GM19438 (cell line): ENCODE measurements around the gene TRIO.
A peak's percentile ranks its signal among the peaks of the same experiment; 100 is the strongest.

Source experiments
- ATAC-seq: cut with Tn5 transposase; IDR thresholded peaks from one replicate; pipeline ENCODE4 v1.9.1; 2021; ENCODE audit warnings: low read depth; ENCODE audit not compliant: unreplicated experiment

TRIO gene

DNA sequence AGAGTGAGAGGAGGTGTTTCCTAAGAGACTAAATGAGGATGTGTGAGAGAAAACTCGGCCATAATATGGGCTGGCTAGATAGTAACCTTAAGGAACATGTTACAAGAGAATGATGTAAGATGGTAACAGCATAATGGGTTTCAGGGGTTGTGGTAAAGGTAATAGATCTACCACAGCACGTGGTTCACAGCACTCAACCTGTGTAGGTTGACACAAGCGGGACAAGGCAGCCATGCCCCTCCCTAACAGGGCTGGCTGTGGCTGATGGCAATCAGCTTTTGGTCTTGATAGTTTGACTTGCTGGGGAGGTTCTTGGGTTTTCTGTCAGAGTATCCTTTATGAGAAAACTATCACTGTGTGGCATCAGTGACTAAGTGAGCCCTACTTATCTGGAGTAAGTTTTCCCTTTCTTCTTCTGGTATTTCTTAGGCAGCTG is 138.6 kb downstream of the TRIO start:
- no peak for ATAC-seq

DNA sequence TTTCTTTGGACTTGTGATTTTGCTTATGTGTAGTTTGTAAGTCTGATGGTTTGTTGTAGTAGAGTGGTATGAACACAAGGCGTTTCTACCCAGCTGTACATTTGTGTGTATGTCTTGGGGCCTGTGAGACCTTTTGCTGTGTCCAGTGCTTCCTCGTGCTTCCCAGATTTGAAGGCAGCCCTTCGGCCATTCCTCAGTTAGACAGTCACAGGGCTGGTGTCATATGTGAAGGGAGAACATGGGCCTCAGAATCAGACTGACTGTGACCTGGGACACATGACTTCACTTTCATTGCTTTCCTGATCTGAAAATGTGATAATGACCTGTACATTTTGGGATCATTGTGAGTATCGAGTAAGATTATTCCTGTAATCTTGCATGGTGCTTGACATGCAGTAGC is 140.0 kb downstream of the TRIO start:
- ATAC-seq: no peak

DNA sequence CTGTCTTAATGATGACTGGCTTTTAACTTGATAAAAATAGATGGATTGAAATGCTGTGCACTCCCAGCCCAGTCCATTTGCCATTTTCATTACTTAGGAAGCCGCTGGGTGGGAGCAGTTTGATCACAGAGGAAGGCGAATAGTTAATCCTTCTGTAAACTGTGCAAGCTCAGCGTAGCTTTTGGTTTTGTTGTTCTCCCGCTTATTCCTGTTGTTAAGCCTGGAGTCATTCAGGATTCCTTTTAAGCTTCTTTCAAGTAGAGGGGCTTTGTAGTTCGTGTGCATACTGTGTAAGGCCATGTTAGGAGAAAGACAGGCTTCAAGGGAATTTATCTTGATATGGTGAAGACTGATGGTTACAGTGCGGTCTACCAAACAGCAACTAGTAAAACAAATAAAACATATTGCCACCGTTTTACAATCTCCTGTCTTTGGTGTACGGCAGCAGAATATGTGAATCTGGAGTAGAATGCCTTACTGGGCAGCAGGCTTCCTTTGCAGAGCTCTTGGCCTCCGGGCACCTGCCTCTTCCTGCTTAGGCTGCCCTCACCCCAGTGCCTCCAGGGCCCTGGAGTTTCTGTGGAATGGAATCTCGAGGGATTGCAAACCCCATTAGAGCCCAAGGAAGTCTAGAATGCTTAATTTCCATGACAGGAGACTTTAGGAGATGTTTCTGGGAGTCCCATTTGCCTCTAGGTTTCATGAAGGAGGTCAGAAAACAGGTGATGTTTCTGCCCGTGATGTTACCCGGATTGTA is 141.4 kb downstream of the TRIO start:
- no peak for ATAC-seq

DNA sequence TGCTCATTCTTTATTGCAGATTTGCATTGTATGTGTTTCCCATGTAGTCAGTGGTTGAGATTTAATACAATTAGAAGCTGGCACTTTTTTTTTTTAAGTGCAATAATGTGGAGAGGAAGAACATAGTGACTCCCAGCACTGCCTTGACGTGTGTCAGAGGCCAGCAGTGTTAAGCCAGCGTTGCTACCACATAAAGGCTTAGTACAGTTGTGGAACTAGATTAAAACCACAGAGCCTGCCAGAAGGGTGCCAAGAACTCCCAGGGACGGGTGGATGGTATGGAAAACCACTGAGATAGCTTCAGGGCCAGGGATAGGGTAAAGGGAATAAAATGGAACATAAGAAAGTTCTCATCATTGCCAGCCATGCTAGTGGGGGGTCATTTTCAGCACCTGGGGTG is 142.9 kb downstream of the TRIO start:
- no peak for ATAC-seq

DNA sequence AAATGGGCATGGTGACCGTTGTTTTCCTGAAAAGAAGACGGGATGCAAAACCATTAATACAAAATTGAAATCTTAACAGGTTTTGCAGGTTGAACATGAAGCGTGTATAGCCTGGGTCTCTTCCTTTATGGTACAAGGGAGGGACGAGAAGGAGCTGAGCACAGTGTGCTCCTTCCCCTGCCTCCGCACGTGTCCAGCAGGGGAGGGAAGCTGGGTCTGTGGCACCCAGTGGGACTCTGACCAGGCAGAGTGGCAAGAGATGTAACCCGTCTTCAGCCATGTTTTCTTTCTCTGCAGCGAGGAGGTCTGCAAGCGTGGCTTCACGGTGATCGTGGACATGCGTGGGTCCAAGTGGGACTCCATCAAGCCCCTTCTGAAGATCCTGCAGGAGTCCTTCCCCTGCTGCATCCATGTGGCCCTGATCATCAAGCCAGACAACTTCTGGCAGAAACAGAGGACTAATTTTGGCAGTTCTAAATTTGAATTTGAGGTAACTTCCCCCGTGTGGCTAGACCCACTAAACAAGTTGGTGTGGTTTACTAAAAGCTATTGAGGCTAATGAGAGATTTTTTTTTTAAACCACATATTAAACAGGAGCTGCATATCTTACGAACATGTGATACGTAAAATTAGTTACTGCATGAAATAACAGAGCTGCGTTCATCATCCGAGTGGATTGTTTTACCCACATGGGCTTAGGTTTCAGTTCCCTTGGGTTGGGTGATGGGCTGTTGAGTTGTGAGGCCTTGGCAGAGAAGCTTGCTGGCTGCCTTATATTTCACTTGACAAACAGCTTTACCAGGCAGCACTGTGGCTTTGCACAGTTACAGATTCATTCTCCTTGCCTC is 143.7 kb downstream of the TRIO start:
- peak; percentile 76 for ATAC-seq

DNA sequence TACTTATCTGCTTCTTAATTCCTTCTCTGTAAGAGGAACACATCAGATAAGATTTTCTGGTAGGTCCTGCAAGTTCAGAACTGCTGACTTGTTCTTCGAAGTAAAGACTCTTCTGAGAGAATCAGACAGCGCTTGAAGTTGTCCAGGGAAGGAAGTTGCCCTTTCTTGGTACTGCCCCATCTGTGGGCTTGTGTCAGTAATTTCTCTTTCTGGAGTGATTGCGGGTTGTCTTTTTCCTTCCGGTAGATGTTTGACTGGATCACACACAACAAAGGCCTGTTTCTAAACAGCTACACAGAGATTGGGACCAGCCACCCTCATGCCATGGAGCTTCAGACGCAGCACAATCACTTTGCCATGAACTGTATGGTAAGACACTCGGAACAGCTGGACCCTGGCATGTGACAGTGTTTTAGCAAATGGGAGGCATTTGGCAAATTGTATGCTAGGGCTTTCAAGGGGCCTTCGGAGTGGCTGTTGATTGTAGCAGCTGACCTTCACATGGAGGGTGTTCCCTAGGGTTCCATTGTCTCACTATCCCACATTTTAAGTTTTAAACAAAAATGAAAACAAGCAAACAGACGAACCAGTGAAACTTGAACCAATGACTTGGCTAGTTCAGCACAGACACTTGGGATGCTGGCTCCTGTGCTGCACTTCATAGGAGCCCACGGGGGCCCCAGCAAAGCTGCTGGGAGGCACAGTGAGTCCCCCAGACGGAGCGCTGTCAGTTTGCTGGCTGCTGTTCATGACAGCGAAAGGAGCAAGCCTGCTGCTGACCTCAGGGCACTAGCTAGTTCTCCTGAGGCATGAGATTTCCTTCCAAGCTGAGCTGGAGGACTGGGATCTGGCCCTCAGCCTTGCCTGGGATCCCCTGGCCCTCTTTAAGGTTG is 149.9 kb downstream of the TRIO start:
- no peak for ATAC-seq

DNA sequence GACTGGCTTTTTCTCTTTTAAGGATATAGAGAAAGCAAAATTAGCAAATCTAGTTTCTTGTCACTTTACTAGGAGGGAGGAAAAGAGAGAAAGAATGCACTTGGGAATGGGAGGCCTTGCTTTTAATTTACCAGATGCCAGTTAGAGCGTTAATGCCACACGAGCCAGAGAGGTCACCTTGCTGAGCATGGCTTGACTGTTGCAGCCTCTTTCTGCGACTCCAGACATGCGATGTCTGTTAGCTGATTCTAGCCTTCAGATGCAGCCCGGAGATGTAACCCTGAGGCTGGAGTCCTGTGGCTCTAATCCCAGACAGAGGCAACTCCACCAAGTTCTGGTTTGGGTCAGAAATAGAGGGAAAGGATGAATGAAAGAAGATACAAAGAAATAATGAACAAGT is 152.5 kb downstream of the TRIO start:
- no peak for ATAC-seq

DNA sequence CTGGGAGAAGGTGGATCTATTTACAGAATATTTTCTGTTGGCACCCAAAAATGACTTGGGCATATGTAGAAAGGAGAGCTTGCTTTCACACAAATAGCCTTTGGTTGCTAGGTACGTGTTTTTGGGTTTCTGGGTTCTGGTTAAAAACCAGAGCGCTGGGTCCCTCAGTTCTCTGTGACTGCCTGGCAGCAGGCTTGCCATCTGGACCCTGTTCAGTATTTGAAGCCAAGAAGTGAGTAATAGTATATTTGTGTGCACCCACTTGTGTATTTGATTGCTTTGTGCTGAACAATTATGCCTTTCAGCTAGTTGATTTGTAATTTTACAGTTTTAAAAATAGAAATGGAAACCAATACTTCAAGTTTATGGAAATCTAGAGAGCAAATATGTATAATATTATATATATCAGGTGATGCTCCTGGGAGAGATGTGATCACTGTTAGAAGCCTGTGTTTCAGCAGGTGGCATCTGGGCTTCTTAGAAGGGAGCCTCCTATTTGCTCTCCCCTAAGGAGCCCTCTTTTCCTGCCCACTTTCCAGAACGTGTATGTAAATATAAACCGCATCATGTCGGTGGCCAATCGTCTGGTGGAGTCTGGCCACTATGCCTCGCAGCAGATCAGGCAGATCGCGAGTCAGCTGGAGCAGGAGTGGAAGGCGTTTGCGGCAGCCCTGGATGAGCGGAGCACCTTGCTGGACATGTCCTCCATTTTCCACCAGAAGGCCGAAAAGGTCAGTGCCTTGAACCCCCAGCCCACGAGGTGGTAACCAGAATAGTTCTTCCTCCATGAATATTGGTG is 153.6 kb downstream of the TRIO start:
- no peak for ATAC-seq

DNA sequence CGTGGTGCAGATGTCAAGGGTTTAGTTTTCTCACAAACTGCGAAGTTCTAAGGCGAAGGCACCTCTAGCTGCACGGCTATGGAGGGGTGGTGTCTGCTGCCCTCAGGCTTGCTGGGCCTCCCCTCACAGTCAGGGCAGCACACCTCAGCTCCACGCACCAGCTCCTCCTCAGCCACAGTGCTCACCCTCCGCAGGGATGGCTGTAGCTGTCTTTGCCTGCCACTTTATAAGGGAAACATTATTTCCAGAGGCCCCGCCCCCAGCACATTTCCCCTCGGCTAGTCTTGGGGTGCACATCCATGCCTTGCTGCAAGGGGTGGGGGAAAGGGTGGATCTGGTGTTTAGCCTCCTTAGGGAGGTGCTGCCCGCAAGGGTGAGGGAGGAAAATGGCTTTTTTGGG is 154.6 kb downstream of the TRIO start:
- no peak for ATAC-seq

DNA sequence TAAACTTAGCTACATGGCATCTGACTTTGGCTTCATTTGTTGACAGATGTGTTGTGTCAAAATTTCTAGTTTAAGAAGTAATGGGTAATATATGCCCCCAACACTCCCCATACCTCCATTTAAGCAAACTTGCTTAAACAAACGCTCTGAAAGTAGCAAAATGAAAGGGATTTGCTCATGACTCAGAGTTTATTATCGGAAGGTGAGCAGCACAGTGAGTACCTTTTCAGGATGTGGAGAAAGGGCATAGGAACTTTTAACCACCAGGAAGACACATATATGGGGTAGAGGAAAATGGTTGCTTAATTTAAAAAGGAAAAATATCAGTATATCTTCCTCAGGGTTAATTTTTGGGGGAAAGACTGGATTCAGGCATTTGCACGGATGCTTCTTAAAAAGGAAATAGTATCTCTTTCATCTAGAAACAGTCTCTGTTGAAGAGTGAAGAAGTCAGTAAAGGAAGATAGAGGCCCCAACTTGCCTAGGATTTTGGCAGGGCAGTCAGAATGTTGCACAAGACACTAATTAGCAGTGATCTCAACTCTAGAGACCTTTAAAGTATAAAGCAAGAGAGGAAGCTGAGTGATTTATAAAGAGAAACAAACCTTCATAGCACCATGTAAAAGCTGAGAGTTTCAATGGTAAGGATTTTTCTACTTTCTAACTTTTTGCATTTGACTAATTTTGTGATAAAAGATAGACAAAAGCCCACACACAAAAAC is 155.1 kb downstream of the TRIO start:
- ATAC-seq: no peak

DNA sequence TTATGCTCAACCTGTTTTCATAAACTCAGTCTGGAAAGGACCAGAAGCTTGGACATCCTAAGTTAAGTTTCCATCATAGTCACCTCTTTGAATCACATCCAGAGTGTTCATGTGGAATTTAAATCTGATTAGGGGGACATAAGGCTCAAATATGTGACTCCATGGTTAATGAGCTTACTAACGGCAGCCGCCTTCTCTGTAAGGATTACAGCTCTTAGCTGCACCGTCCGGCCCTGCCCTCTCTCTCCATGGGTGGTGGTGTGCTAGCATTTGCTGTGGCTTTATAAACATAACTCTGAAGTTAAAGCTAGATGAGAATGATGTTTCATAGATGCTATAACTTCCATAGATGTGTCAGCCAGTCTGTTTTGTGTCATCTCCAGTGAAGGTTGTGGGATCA is 156.5 kb downstream of the TRIO start:
- no peak for ATAC-seq

DNA sequence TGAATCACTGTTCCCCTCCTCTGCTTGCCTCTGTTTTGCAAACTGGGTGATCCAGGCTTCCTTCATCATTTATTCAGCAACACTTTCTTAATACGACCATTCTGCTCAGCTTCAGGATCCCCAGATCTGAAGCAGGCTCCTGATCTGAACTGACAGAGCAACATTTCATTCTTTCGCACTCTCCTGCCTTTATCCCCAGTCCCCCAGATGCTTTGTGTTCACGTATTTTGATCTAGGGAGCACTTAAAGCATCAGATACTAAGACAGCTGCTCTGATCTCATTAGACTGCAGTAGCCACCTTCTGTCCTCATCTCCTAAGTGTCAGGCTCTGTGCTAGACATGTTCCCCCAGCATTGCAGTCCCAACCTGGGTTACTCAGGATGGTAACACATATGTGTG is 158.0 kb downstream of the TRIO start:
- no peak for ATAC-seq

DNA sequence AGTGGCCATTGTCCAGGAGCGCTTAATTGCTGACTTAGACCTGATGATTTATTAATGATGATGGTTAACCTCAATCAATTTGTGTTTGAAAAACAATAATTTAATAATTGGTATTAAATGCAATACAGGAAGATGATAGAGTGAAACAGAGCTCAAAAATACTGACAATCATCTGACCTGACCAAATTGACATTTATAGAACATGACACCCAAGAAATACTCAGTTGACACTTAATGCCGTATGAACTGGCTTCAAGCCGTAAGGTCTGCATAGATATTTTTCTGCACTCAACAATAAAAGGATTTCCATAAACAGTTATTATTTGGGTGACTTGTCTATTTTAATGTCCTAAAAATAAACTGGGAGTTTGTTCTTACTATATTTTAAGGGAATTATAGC is 159.2 kb downstream of the TRIO start:
- ATAC-seq: no peak

DNA sequence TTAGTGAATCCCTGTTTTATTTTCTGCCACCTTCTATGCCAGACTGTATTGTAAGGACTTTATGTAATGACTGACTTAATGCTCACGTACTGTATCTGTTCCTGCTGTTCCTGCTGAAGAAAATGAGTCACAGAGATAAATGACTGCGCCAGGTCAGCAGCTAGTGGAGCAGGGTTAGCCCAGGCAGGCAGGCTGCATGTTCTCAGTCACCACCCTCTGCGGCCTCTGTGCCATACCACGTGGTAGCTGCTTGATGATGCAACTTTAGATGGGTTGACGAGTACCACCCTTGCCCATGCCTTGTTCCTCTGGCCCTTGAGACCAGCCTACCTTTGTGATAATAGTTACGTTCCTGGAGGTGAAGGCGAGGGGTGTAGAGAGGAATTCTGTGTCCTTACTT is 161.9 kb downstream of the TRIO start:
- ATAC-seq: no peak

DNA sequence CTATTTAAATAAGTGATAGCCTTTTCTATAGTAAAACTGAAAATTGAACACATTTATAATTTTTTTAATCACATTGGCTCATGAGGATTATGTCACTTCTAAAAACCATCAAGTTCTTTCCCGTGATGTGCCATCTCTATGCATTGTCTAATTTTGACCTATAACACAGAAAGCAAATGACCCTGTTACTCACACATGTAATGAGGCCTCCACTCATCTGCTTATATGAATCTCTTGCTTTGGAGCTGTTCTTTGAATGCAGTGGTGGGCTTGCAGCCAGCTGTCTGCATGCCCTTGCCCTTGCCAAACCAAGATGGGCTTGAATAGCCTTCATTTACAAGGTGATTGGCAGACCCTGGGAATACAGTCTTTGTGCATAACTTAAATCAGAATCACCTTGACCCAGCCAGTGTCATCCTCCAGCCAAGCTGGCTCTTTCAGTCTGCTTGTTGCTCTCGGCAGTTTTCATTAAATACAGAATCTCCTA is 163.2 kb downstream of the TRIO start:
- no peak for ATAC-seq

DNA sequence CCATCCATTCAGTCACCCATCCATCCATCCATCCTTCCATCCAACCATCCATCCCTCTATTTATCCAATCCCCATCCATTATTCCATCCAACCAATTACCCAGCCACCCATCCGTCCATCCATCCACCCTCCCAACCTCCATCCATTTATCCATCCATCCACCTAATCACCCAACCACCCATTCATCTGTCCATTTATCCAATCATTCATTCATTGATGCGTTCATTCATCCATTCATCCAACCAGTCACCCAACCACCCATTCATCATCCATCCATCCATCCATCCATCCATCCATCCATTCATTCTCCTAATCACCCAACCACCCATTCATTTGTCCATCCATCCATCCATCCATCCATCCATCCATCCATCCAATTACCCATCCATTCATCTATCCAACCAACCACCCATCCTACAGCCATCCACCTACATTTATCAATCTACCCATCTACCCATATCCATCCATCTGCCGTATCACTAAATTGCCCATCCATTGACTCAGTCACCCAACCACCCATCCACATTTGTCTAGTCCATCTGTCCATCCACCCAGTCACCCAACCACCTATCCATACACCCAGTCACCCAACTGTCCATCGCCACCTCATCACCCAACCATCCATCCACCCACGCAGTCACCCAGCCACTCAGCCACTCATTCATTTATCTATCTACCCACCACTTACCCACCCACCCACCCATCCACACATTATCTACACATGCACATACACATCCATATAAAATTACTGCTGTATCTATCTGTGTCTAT is 165.4 kb downstream of the TRIO start:
- ATAC-seq: no peak

DNA sequence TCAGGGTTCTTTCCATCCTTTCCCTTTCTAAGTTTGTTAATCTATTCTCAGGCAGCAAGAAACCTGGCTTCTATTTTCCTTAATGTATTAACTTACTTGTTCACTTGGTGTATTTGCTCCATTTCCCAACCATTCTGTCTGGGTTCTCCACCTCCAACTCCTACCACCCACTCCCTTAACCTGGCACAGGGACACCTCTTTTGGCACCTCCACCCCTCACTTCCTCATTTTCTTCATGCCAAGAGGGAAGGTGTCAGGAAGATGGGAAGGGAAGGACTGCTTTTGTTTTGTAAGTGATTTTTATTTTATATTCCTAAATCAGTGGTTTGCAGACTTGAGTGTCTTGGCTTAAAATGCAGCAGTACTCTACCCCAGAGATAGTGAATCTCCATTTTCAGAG is 166.1 kb downstream of the TRIO start:
- no peak for ATAC-seq

DNA sequence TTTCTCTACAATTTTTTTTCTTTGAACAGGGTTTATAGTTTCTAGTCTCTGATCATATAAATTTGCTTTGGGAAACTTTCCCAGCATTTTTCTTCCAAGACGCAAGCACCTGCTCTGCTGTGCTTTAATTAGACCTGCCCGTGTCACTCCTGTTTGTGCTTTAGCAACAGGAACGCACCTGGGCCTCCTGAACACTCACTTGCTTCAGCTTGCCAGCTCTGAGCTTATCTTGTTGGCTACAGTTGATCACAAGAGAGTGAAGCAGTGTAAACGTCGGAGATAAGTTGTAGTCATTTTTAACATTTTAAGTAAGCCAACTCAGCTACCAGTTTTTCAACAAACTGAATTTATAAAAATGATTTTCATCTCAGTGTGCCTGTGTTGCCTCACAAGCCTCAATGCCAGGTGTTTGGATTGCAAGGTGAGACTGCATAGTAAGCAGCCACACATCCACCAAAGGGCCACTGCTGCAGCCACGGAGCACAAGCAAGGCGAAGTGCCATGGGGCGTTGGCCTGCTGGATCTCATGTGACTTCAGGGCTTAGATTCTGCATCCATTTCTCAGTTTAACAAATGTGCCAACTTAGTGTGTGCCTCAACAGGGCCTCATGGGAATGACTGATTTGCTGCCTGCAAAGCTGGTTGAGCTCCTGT is 166.9 kb downstream of the TRIO start:
- ATAC-seq: no peak
